Stimulated activated CD8-positive, alpha-beta memory T cell treated with anti-CD3 and anti-CD28 coated beads, Interleukin-12 subunit alpha, Interleukin-12 subunit beta, amount 100 ng/mL, for 24 hours (primary cell): ENCODE data around the gene LINC00237.

Experiments used
- DNase-seq: peaks from one replicate; pipeline ENCODE4 v3.0.0-alpha.2; 2020; ENCODE audit errors: extremely low read depth

Gene LINC00237

DNA sequence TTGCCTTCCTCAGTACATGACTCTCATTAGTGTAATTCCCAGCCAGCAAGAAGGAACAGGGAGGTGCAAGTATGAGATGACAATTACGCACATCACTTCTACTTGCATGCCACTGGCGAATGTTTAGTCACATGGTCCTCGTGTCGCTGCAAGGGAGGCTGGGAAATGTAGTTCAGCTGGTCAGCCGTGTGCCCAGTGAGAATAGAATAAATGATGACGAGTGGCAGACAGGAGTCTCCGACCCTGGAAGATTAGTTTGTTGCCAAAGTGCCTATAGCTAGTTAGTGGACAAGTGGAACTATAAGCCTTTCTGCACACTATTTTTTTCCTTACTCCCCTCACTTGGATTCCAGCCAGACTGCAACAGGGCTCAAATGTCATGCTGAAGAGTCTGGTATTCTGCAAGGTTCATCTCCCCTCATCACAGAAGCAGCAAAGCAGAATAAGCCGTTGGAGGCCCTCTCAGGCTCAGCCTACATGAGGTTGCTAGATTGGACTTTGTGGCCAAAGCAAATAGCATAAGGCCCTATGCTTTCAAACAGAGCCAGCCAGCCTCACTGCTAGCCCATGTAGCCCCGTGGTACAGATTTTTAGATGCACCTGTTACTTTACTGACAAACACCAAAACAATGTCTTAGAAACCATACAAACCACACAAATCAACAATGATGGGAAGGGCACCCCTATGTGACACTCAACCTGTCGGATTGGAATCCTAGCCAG is 9.7 kb downstream of the LINC00237 start:
- DNase-seq, result no peak

- no peak for DNase-seq
These were observed 13.4 kb downstream of the LINC00237 start for GRCh38 chr20:21092806-21093205.

DNA sequence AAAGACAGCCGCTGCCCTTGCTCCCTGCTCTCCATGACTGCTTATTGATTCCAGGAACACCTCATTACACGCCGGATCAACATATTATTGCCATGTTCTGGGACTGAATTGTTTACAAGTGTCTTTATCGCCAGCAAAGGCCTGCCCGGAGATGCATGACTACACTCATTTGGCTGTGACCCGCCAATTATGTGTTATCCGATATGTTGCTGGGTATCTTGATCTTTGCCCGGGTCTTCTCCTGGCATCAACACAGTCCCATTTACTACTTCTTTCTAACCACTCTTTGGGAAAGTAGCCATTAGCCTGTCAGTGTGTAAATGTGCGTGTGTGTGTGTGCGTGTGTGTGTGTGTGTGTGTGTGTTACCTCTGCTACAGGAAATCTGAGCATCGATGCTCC is 15.4 kb downstream of the LINC00237 start:
- DNase-seq, result no peak

DNA sequence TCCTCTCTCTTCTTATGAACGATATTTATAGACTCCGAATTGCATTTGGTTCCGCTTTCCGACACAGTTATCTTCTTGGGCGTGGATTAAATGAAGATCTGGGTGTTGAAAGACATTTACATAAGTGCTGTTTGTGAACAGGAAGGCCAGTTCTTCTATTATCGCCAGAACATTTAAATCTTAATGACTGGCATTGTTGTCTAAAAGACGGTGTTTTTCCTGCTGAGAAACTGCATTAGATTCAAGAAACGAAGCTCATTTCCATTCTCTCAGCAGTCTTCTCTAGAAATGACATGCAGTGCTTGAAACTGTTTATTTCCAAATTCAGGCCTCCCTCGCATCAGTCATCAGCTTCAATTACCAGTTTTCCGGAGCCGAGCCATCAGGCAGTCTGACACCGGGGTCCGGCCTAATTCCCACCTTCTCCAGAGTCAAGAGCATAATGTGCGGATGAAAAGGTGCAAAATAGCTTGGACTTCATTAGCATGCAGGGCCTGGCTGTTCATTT is 16.0 kb downstream of the LINC00237 start:
- DNase-seq, result no peak

DNA sequence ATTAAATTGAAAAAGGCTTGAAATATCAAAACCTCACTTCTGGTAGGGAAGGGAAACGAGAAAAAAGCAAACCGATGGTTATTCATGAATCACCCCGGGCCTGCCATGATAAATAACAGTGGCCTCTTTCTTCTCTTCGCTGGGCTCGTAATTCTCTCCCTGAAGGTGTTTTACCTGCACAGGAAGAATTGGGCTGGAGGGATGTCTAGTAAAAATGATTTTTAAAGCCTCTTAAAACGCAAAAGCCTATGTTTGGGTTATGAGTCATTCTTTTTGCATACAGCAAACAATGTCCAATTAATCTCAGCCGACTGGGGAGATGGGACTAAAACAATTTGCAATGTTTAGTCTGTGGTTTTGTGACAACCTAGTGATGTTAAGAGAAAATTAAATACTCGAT is 16.8 kb downstream of the LINC00237 start:
- no peak for DNase-seq

GRCh38 chr20:21087862-21088540 is 18.2 kb downstream of the LINC00237 start:
- no peak for DNase-seq

- DNase-seq, result no peak
These were observed 22.3 kb downstream of the LINC00237 start for GRCh38 chr20:21083825-21084325.

GRCh38 chr20:21082584-21082983 is 23.6 kb downstream of the LINC00237 start:
- no peak for DNase-seq

DNA sequence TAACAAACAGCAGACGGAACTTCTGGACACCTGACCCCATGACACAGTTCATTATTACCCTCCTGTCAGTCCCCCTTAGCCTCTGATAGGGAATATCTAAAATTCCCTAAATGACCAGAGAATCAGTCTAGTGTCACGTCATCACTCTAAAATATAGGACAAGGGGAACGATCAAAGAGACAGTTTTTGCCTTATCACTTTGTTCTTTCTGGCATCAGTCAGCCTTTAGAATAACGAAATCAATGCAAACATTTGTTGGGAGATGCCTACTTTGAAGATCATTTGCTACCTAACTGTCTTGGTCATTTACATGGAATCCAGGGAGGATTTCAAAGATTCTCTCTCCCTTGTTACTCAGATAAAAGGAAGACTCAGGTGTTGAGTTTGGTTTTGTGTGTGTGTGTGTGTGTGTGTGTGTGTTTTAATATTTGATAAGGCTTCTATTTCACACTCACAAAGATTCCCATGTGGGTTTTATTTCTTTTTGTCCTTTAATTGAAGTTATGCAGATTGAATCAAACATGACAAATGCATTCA is 28.3 kb downstream of the LINC00237 start:
- DNase-seq, result no peak

DNA sequence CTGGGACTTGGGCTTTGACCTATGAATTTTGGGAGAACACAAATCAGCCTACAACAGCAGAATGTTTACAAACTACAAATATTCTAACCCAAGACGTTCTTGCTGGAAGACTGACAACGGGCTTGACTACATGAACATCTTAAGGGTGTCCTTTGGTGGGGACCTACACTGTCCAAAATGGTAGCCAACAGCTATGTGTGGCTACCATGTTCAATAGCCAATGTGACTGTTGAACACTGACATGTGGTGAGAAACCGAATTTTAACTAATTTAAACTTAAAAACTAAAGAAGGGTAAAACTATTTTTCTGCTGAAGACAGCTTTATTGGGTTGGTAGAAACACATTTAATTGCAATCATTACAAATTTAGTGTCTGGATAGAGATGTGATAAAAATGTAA is 30.1 kb downstream of the LINC00237 start:
- DNase-seq, result no peak

- no peak for DNase-seq
These were observed 30.7 kb downstream of the LINC00237 start for GRCh38 chr20:21075471-21075870.

GRCh38 chr20:21074605-21075336 is 31.4 kb downstream of the LINC00237 start:
- DNase-seq, result no peak

DNA sequence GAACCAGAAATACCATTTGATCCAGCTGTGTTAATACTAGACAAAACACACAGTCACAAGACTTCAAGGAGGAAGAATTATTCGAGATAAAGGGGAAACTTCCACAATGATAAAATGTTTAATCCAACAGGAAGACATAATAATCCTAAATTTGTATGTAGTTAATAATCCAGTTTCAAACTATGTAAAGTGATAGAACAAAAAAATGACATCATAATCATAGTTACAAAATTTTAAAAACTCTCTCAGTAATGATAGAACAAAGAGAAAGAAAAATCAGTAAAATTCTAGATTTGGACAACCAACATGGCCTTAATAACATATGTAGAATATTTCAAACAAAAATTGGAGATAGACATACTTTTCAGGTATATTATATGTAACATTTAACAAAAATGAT is 38.9 kb downstream of the LINC00237 start:
- no peak for DNase-seq

DNA sequence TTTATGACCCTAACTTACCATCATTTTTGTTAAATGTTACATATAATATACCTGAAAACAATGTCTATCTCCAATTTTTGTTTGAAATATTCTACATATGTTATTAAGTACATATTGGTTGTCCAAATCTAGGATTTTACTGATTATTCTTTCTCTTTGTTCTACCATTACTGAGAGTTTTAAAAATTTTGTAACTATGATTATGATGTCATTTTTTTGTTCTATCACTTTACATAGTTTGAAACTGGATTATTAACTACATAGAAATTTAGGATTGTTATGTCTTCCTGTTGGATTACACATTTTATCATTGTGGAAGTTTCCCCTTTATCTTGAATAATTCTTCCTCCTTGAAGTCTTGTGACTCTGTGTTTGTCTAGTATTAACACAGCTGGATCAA is 41.2 kb downstream of the LINC00237 start:
- DNase-seq, result no peak

- DNase-seq, result no peak
These were observed 42.9 kb downstream of the LINC00237 start for GRCh38 chr20:21063276-21063675.

DNA sequence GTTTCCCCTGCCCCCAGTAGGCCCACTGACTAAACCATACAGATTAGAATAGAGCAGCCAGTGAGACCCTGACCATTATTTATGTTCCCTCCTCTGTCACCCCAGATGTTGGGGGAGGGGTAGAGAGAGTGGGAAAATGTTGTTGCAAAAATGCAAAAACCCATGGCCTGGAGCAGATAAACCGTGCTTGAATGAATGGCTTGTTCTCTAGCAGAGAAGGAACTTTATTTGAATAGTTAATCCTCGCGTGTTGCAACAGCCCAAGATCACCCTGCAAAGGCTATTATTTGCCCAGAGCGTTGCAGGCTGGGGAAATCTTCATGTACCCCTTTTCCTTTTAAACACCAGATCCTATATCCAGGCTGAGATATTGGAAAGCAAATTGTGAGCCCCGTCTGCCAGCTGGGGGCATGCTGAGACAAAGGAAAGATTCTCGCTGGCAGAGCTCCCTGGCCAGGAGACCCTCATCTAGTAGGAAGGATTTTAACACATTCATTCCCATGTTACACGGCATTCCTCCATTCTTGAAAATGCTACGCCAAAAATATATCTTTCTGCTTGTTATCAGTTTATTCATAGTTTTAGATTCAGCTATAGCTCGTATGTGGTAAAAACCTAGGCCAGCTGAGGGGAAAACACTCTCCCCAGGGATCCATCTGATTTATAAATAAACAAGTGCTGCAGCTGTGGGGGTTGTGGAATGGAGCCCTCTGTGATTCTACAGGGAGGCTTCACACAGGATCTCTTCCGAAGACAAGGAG is 53.0 kb downstream of the LINC00237 start:
- DNase-seq, result no peak

DNA sequence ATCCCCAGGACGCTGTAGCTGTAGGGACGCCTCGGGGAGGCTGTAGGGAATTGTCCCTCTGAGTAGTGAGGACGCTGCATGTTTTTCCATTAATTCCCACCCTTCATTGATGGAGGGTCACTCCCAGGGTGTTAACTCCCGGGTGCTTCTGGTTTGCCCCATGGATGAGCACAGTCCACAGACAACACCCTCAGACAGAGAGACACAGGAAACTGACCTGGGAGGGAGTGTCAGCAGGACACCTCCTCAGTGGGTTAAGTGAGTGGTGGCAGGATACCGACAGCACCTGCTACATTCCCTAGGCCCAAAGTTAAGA is 53.5 kb downstream of the LINC00237 start:
- DNase-seq, result no peak

DNA sequence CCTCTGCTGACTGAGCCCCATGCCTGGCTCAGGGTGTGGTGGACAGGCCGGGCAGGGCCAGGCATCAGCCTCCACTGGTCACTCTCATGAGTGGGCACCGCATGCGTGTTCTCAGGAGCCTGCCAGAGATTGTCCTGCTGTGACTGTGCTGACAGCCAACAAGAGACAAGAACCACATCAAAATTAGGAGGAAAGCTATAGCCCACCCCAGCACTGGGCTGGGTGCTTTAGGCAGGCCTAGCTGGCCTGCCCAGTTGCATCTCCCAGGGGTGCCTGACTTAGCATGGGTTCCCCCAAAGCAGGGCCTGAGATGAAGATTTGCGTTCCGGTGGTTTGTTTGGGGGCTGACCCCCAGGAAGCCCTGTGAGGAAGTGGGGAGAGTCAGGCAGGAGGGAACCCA is 53.9 kb downstream of the LINC00237 start:
- DNase-seq, result no peak

DNA sequence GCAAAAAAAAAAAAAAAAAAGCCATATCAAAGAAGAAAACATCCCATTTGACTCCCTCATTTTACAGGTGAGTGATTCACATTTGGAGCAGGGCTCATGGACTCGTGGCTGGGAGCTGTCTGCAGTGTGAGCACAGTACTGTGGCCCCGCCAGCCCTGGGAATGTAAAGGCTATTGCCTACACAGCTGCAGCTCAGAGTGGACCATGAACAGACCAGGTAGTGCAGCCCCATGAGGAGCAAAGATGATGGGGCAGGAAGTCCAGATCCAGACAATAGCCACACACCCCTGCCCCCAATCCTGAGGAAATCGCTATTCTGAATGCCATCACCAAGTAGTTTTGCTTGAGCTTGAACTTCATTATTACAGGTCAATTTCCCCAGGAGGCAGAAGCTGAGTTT is 55.4 kb downstream of the LINC00237 start:
- DNase-seq, result no peak

- DNase-seq, result no peak
These were observed 56.8 kb downstream of the LINC00237 start for GRCh38 chr20:21049305-21049828.

DNA sequence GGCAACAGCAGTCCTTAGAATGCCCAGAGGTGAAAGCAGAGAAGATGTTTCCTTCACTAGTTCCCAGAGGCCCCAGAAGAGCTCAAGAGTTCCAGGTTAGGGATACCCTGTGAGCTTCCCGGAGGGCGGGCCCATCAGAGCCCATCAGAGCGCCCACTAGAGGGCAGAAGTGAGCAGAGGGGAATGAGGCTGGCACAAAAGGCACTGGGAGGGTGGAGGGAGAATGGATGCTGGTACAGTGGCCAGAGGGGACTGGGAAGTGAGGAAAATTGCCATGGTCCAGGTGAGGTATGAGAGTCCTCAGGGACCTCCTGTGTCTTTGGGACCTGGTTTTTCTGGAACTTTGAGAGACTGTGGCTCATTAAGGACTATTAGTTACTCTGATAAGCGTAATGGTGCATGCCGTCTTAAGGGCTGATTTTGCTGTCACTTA is 57.3 kb downstream of the LINC00237 start:
- DNase-seq, result no peak
